BLaER1 treated with 17β-estradiol and CSF1 and Interleukin-3, amounts not matched to agents 10 nM and 100 nM (cell line): ENCODE results near the gene FLAD1.

Experiments
- H3K27ac ChIP-seq, 11 experiments: shearing (Covaris generic); formaldehyde crosslinking; 2 replicates each; pipeline ENCODE4 v1.8.1; 2022
- H3K27me3 ChIP-seq, 11 experiments: shearing (Covaris generic); formaldehyde crosslinking; 2 replicates each; pipeline ENCODE4 v1.8.1; 2022
- H3K36me3 ChIP-seq, 11 experiments: shearing (Covaris generic); formaldehyde crosslinking; 2 replicates each; pipeline ENCODE4 v1.8.1; 2022
- H3K4me1 ChIP-seq, 10 experiments: shearing (Covaris generic); formaldehyde crosslinking; 2 replicates each; pipeline ENCODE4 v1.8.1; 2022
- H3K4me2 ChIP-seq, 11 experiments: shearing (Covaris generic); formaldehyde crosslinking; 2 replicates each; pipeline ENCODE4 v1.8.1; 2022
- H3K4me3 ChIP-seq, 10 experiments: shearing (Covaris generic); formaldehyde crosslinking; 2 replicates each; pipeline ENCODE4 v1.8.1; 2022
- H3K9ac ChIP-seq, 11 experiments: shearing (Covaris generic); formaldehyde crosslinking; 2 replicates each; pipeline ENCODE4 v1.8.1; 2022
- H3K9me3 ChIP-seq, 11 experiments: shearing (Covaris generic); formaldehyde crosslinking; replicated peaks in 1 of 11; 2 replicates each; pipeline ENCODE4 v1.8.1; 2022
- H4K20me1 ChIP-seq, 11 experiments: shearing (Covaris generic); formaldehyde crosslinking; 2 replicates each; pipeline ENCODE4 v1.8.1; 2022
- Cebpa-rat ChIP-seq, 11 experiments: shearing (Covaris generic); IDR thresholded peaks; 2 replicates each; pipeline ENCODE4 v1.8.1; 2022

FLAD1 gene

GRCh38 chr1:155038602-155039307 lies 55.6 kb downstream of the FLAD1 start:
- no peaks in the 10 kb centered on the region for H3K9me3 ChIP-seq
- peaks cover 33 to 59% (median 50%) of the 10 kb centered on the region in 10 experiments for H3K4me1 ChIP-seq
- no peaks in the 10 kb centered on the region for H4K20me1 ChIP-seq
- H3K4me3 ChIP-seq = no peak overlapping the region
- H3K36me3 ChIP-seq = no peaks in the 10 kb centered on the region
- no peaks in the 10 kb centered on the region; a peak in 1 of 22 replicates for H3K27me3 ChIP-seq
- H3K4me2 ChIP-seq = peak overlapping the region; percentile 51 to 78 (median 73)
- TF ChIP-seq Cebpa-rat (IDR thresholded peaks at IDR 0.05) = no peak
- 0 out of 22 replicates have a peak overlapping the region, but pooled peaks of 1 of the 11 experiments have one; percentile 17 for H3K9ac ChIP-seq
- H3K27ac ChIP-seq = no peak overlapping the region

DNA sequence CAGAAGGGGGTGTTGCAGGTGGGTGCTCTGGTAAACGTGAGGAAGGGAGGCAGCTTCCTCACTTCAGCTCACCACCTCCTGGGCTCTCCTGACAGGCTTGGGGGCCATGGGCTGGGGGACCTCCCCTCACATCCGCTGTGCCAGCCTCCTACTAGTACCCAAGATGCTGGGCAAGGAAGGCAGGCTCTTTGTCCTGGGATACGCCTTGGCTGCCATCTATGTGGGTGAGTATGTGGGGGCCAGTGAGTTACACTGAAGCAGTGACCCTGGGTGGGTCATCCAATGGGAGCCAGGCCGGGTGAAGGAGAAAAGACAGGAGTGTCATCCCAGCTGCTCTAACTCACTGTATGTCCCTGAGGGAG lies 56.1 kb downstream of the FLAD1 start:
- 0 out of 22 replicates have a peak overlapping the region, but pooled peaks of 1 of the 11 experiments have one; percentile 17 for H3K9ac ChIP-seq
- H3K27me3 ChIP-seq = no peaks in the 10 kb centered on the region; a peak in 1 of 22 replicates
- no peaks in the 10 kb centered on the region for H3K36me3 ChIP-seq
- H3K27ac ChIP-seq = no peak overlapping the region
- TF ChIP-seq Cebpa-rat (IDR thresholded peaks at IDR 0.05) = no peak
- no peaks in the 10 kb centered on the region for H3K9me3 ChIP-seq
- peak overlapping the region; percentile 51 to 78 (median 73) for H3K4me2 ChIP-seq
- H3K4me1 ChIP-seq = peaks cover 33 to 64% (median 55%) of the 10 kb centered on the region in 10 experiments
- H3K4me3 ChIP-seq = no peak overlapping the region
- no peaks in the 10 kb centered on the region for H4K20me1 ChIP-seq

DNA sequence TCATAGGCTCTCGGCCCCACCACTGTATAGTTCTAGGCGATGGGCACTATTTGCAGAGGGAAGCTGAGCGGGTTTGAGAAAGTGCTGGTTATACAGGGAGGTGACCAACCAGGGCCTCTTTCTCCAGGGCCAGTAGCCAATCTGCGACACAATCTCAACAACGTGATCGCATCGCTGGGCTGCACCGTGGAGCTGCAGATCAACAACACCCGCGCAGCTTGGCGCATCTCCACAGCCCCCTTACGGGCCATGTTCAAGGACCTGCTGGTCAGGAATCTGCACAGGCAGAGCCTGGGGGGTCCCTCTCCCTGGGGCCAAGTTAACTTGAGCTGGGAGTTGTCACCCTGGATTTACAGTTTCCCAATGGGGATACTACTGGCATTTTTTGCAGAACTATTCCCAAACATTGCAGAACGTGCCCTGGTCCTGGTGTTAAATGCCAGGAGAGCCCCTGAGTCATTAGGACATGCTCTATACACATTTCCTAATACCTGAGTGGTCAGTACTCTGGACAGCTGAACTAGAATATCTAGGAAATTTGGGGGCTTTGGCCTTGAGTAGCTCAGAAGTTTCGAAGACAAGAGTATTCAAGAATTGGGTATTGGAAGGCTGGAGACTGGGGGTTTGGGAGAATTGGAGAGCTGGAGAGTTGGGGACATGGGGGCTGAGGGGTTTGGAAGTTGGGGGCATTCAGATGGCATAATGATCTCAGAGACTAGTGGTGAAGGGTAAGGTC lies 57.4 kb downstream of the FLAD1 start:
- H4K20me1 ChIP-seq = no peaks in the 10 kb centered on the region
- peaks cover 42 to 76% (median 67%) of the 10 kb centered on the region in 10 experiments for H3K4me1 ChIP-seq
- H3K36me3 ChIP-seq = no peaks in the 10 kb centered on the region
- no peak overlapping the region for H3K9ac ChIP-seq
- H3K27ac ChIP-seq = no peak overlapping the region
- TF ChIP-seq Cebpa-rat (IDR thresholded peaks at IDR 0.05) = no peak
- H3K9me3 ChIP-seq = no peaks in the 10 kb centered on the region
- H3K4me3 ChIP-seq = no peak overlapping the region
- no peaks in the 10 kb centered on the region; a peak in 1 of 22 replicates for H3K27me3 ChIP-seq
- H3K4me2 ChIP-seq = peak overlapping the region in 6 of 11 experiments; percentile 25 to 66 (median 61); a peak in 9 of 22 replicates
